Effector memory CD8-positive, alpha-beta T cell (primary cell): ENCODE results near the gene CLIP2.
"Not testable (repeated sequence)": the region's sequence is repeated elsewhere in the genome, so short reads cannot be mapped to it uniquely, and the experiment has no call there.

Experiments
- ATAC-seq: fragments of 150-1000 bp; cut with Tn5 transposase; replicated peaks from 2 replicates; pipeline ENCODE4 v1.10.0; 2021; ENCODE audit warnings: mild to moderate bottlenecking, moderate library complexity
- DNase-seq, 3 experiments: peaks; one replicate each; pipeline ENCODE4 v3.0.0; 2021
- H3K27ac Mint-ChIP-seq, 2 donors: one replicate each; pipeline ENCODE4 v1.8.0; 2022; ENCODE audit warnings: mild to moderate bottlenecking in 2 of 2, mixed read lengths in 2 of 2, moderate library complexity in 2 of 2
- H3K27me3 Mint-ChIP-seq, 2 donors: one replicate each; pipeline ENCODE4 v1.8.0; 2022; ENCODE audit warnings: mixed read lengths in 2 of 2
- H3K36me3 Mint-ChIP-seq: one replicate; pipeline ENCODE4 v1.8.0; 2022; ENCODE audit warnings: mild to moderate bottlenecking, moderate library complexity, mixed read lengths; ENCODE audit not compliant: insufficient read depth
- H3K4me1 Mint-ChIP-seq, 2 donors: one replicate each; pipeline ENCODE4 v1.8.0; 2022; ENCODE audit warnings: low read depth in 2 of 2, mixed read lengths in 2 of 2
- H3K4me3 Mint-ChIP-seq, 2 donors: one replicate each; pipeline ENCODE4 v1.8.0; 2022; ENCODE audit warnings: mild to moderate bottlenecking in 2 of 2, mixed read lengths in 2 of 2, moderate library complexity in 2 of 2
- H3K9me3 Mint-ChIP-seq, 2 donors: one replicate each; pipeline ENCODE4 v1.8.0; 2022; ENCODE audit warnings: mixed read lengths in 2 of 2

Gene CLIP2

GRCh38 chr7:74312418-74313028 is 23.3 kb downstream of the CLIP2 start:
- no peaks in the 10 kb centered on the region for H3K36me3 Mint-ChIP-seq
- no peak for DNase-seq
- H3K4me1 Mint-ChIP-seq = peaks cover 0 to 5% of the 10 kb centered on the region in 2 donors
- H3K9me3 Mint-ChIP-seq = no peaks in the 10 kb centered on the region
- no peak overlapping the region for H3K4me3 Mint-ChIP-seq
- no peak for ATAC-seq
- peaks cover 4 to 5% of the 10 kb centered on the region in 2 donors for H3K27me3 Mint-ChIP-seq
- H3K27ac Mint-ChIP-seq = no peak overlapping the region

- ATAC-seq, H3K36me3 Mint-ChIP-seq, DNase-seq, H3K9me3 Mint-ChIP-seq, H3K4me1 Mint-ChIP-seq, H3K27me3 Mint-ChIP-seq, H3K4me3 Mint-ChIP-seq: not testable (repeated sequence)
- peak overlapping the region in 1 of 2 donors; percentile 26 for H3K27ac Mint-ChIP-seq
These were observed 26.7 kb downstream of the CLIP2 start for GRCh38 chr7:74315891-74316290.

- Mint-ChIP-seq H3K4me1 (no peaks in the 10 kb centered on the region), H3K4me3 (no peak overlapping the region), H3K36me3 (peaks cover 10% of the 10 kb centered on the region), H3K27me3 (no peaks in the 10 kb centered on the region), H3K9me3 (no peaks in the 10 kb centered on the region), H3K27ac (no peak overlapping the region)
- DNase-seq (no peak), ATAC-seq (no peak)
These were observed 28.1 kb downstream of the CLIP2 start for GRCh38 chr7:74317146-74317782.

GRCh38 chr7:74318043-74318442 is 28.8 kb downstream of the CLIP2 start:
- H3K36me3 Mint-ChIP-seq = peaks cover 10% of the 10 kb centered on the region
- ATAC-seq (no peak), DNase-seq (no peak)
- H3K4me1 Mint-ChIP-seq = no peaks in the 10 kb centered on the region
- H3K27ac Mint-ChIP-seq = no peak overlapping the region
- no peak overlapping the region for H3K4me3 Mint-ChIP-seq
- H3K27me3 Mint-ChIP-seq = no peaks in the 10 kb centered on the region
- no peaks in the 10 kb centered on the region for H3K9me3 Mint-ChIP-seq

- Mint-ChIP-seq H3K9me3 (no peaks in the 10 kb centered on the region), H3K27ac (peak overlapping the region in 1 of 2 donors; percentile 66), H3K27me3 (no peaks in the 10 kb centered on the region), H3K4me3 (no peak overlapping the region), H3K36me3 (peaks cover 10% of the 10 kb centered on the region), H3K4me1 (no peaks in the 10 kb centered on the region)
- no peak for DNase-seq
- no peak for ATAC-seq
These were observed 31.5 kb downstream of the CLIP2 start for GRCh38 chr7:74320645-74321221.

- H3K36me3 Mint-ChIP-seq = peaks cover 11% of the 10 kb centered on the region
- not testable (repeated sequence) for DNase-seq, H3K27ac Mint-ChIP-seq, H3K4me3 Mint-ChIP-seq, ATAC-seq, H3K27me3 Mint-ChIP-seq, H3K4me1 Mint-ChIP-seq, H3K9me3 Mint-ChIP-seq
These were observed 33.7 kb downstream of the CLIP2 start for GRCh38 chr7:74322892-74323291.

GRCh38 chr7:74324531-74325209 is 35.5 kb downstream of the CLIP2 start:
- no peaks in the 10 kb centered on the region for H3K27me3 Mint-ChIP-seq
- no peaks in the 10 kb centered on the region for H3K9me3 Mint-ChIP-seq
- H3K27ac Mint-ChIP-seq = peak overlapping the region in 1 of 2 donors; percentile 63
- no peak overlapping the region for H3K4me3 Mint-ChIP-seq
- DNase-seq = no peak
- no peaks in the 10 kb centered on the region for H3K4me1 Mint-ChIP-seq
- no peak for ATAC-seq
- peaks cover 5% of the 10 kb centered on the region for H3K36me3 Mint-ChIP-seq

GRCh38 chr7:74325210-74325565 is 36.0 kb downstream of the CLIP2 start:
- DNase-seq (no peak), ATAC-seq (no peak)
- Mint-ChIP-seq H3K27ac (no peak overlapping the region), H3K27me3 (no peaks in the 10 kb centered on the region), H3K4me3 (no peak overlapping the region), H3K36me3 (peaks cover 5% of the 10 kb centered on the region), H3K4me1 (no peaks in the 10 kb centered on the region), H3K9me3 (no peaks in the 10 kb centered on the region)

GRCh38 chr7:74329225-74329624 is 40.0 kb downstream of the CLIP2 start:
- Mint-ChIP-seq H3K4me1 (no peaks in the 10 kb centered on the region), H3K4me3 (no peak overlapping the region), H3K36me3 (peaks cover 2% of the 10 kb centered on the region), H3K27ac (no peak overlapping the region), H3K27me3 (no peaks in the 10 kb centered on the region), H3K9me3 (no peaks in the 10 kb centered on the region)
- ATAC-seq = no peak
- DNase-seq = no peak

GRCh38 chr7:74332373-74333176 is 43.4 kb downstream of the CLIP2 start:
- no peak overlapping the region for H3K4me3 Mint-ChIP-seq
- H3K4me1 Mint-ChIP-seq = no peaks in the 10 kb centered on the region
- H3K27ac Mint-ChIP-seq = no peak overlapping the region
- DNase-seq (no peak), ATAC-seq (no peak)
- no peaks in the 10 kb centered on the region for H3K36me3 Mint-ChIP-seq
- H3K9me3 Mint-ChIP-seq = no peaks in the 10 kb centered on the region
- H3K27me3 Mint-ChIP-seq = no peaks in the 10 kb centered on the region

GRCh38 chr7:74334030-74334429 is 44.8 kb downstream of the CLIP2 start:
- H3K4me1 Mint-ChIP-seq = peaks cover 3% of the 10 kb centered on the region in 2 donors
- H3K36me3 Mint-ChIP-seq = no peaks in the 10 kb centered on the region
- DNase-seq (no peak), ATAC-seq (no peak)
- no peak overlapping the region for H3K4me3 Mint-ChIP-seq
- H3K27me3 Mint-ChIP-seq = no peaks in the 10 kb centered on the region
- no peaks in the 10 kb centered on the region for H3K9me3 Mint-ChIP-seq
- no peak overlapping the region for H3K27ac Mint-ChIP-seq

GRCh38 chr7:74337926-74338325 is 48.7 kb downstream of the CLIP2 start:
- DNase-seq = no peak
- no peaks in the 10 kb centered on the region for H3K9me3 Mint-ChIP-seq
- H3K27ac Mint-ChIP-seq = peak overlapping the region in 1 of 2 donors; percentile 57
- peak overlapping the region; percentile 27 to 36 for H3K4me3 Mint-ChIP-seq
- H3K4me1 Mint-ChIP-seq = peaks cover 3 to 5% of the 10 kb centered on the region in 2 donors
- no peaks in the 10 kb centered on the region for H3K27me3 Mint-ChIP-seq
- ATAC-seq = no peak
- H3K36me3 Mint-ChIP-seq = peaks cover 4% of the 10 kb centered on the region

- H3K4me3 Mint-ChIP-seq = peak overlapping the region; percentile 27 to 36
- no peaks in the 10 kb centered on the region for H3K27me3 Mint-ChIP-seq
- H3K36me3 Mint-ChIP-seq = peaks cover 4% of the 10 kb centered on the region
- peak overlapping the region in 1 of 2 donors; percentile 57 for H3K27ac Mint-ChIP-seq
- H3K9me3 Mint-ChIP-seq = no peaks in the 10 kb centered on the region
- H3K4me1 Mint-ChIP-seq = peaks cover 3 to 5% of the 10 kb centered on the region in 2 donors
- ATAC-seq (no peak), DNase-seq (no peak)
These were observed 49.3 kb downstream of the CLIP2 start for GRCh38 chr7:74338366-74339108.
